Measurements from ENCODE around the gene VSTM2A.
A peak's percentile ranks its signal among the peaks of the same experiment; 100 is the strongest.

VSTM2A gene

GRCh38 chr7:54596747-54597146 is 54.6 kb downstream of the VSTM2A start:
- Histone ChIP-seq H3K4me3 (ENCODE audit: low read length) (peak overlapping the region; percentile 74), H3K27ac (ENCODE audit: low read length) (peak overlapping the region; percentile 98), H3K4me1 (ENCODE audit: low read length) (peaks cover 65% of the 10 kb centered on the region), H4K20me1 (ENCODE audit: insufficient read depth, low read length) (no peaks in the 10 kb centered on the region), H2AFZ (ENCODE audit: low read depth, low read length) (peak overlapping the region; percentile 22; the same call in 1 of the 2 replicates), H3K9ac (ENCODE audit: low read length) (peak overlapping the region; percentile 79), H3K79me2 (ENCODE audit: low read length) (no peaks in the 10 kb centered on the region), H3K36me3 (replicated peaks; ENCODE audit: low read depth, low read length) (no peaks in the 10 kb centered on the region), H3K4me2 (ENCODE audit: low read length) (peak overlapping the region; percentile 86), H3K27me3 (ENCODE audit: low read depth, low read length) (no peaks in the 10 kb centered on the region), H3K9me3 (ENCODE audit: insufficient read depth, low read length) (no peaks in the 10 kb centered on the region)
- TF ChIP-seq EZH2phosphoT487 (IDR thresholded peaks at IDR 0.05; ENCODE audit: low read depth) (no peak), CTCF (IDR thresholded peaks at IDR 0.05; ENCODE audit: low read depth, low read length) (no peak)

- Histone ChIP-seq H3K9me3 (ENCODE audit: insufficient read depth, low read length) (no peaks in the 10 kb centered on the region), H3K79me2 (ENCODE audit: low read length) (no peaks in the 10 kb centered on the region), H3K36me3 (replicated peaks; ENCODE audit: low read depth, low read length) (no peaks in the 10 kb centered on the region), H2AFZ (ENCODE audit: low read depth, low read length) (0 out of 2 replicates have a peak overlapping the region, but pooled peaks have one; percentile 21), H4K20me1 (ENCODE audit: insufficient read depth, low read length) (no peaks in the 10 kb centered on the region), H3K4me1 (ENCODE audit: low read length) (peaks cover 11% of the 10 kb centered on the region), H3K4me3 (ENCODE audit: low read length) (no peak overlapping the region), H3K27ac (ENCODE audit: low read length) (no peak overlapping the region), H3K27me3 (ENCODE audit: low read depth, low read length) (no peaks in the 10 kb centered on the region), H3K9ac (ENCODE audit: low read length) (no peak overlapping the region), H3K4me2 (ENCODE audit: low read length) (no peak overlapping the region)
- TF ChIP-seq EZH2phosphoT487 (IDR thresholded peaks at IDR 0.05; ENCODE audit: low read depth), result no peak
- TF ChIP-seq CTCF (IDR thresholded peaks at IDR 0.05; ENCODE audit: low read depth, low read length), result no peak
Measured at GRCh38 chr7:54615537-54615936, 73.4 kb downstream of the VSTM2A start.
